Central memory CD4-positive, alpha-beta T cell (primary cell): ENCODE measurements around the gene MAP3K2.

ENCODE experiments used
- DNase-seq: peaks from one replicate; pipeline ENCODE4 v3.0.0; 2022

MAP3K2 gene

DNA sequence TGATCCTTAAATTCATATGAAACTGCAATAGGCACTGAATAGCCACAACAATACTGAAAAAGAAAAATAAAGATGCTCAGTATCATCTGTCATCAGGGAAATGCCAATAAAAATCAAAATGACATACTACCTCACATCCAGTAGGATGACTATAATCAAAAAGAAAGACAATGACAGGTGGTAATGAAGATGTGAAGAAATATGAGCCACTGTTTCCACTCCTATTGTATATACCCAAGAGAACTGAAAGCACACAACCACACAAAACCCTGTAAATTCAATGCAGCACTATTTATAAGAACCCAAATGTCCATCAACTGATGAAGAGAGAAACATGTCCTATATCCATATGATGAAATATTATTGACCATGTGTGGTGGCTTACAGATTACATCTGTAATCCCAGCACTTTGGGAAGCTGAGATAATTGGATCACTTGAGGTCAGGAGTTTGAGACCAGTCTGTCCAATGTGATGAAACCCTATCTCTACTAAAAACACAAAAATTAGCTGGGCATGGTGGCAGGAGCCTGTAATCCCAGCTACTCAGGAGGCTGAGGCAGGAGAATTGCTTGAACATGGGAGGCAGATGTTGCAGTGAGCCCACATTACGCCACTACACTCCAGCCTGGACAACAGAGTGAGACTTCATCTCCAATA is 39.9 kb downstream of the MAP3K2 start:
- no peak for DNase-seq

DNA sequence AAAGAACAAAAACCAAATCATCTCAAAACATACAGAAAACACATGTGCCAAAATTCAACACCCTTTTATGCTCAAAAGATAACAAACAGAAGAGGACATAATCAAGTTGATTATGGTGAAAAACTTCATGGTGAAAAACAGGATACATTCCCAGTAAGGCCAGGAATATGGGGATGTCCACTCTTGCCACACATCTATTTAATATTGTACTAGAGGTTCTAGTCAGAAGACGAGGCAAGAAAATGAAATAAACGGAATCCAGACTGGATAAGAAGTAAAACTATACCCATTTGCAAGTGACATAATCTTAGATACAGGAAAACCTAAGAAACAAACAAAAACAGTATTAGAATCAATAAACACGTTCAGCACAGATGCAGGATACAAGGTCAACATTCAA is 40.8 kb downstream of the MAP3K2 start:
- DNase-seq, result no peak

DNA sequence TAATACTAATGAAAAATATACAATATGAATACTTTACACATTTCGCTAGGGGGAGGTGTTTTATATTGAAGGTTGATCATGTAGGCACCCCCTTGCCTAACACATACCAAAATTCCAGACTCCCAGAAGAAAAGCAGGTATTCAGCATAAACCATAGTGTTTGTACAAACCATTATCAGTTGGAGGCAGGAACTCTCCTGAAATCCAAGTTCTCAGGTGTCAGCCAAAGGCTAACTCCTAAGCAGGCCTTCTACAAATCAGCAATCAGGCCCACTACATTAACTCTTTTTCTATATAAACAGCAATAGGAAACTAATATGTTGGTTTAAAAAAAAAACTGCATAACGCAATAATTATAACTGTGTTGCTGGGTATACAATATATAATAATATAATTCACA is 44.5 kb downstream of the MAP3K2 start:
- no peak for DNase-seq

DNA sequence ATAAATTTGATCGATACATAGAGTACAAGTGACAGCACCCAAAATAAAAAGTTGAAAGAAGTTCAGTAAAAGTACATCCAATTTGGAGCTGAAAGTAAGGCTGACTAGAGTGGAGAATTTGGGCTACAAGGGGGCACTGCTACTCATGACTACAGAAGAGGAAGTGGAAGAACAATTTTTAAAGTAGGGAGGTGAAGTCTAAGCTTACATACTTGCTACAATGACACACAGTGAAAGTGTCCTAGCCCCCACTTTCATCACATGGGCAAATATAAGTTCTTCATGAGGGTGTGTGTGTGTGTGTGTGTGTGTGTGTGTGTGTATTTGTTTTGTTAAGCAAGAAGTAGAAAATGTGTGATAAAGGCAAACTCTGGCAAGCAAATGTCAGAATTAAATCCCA is 45.7 kb downstream of the MAP3K2 start:
- DNase-seq, result no peak

DNA sequence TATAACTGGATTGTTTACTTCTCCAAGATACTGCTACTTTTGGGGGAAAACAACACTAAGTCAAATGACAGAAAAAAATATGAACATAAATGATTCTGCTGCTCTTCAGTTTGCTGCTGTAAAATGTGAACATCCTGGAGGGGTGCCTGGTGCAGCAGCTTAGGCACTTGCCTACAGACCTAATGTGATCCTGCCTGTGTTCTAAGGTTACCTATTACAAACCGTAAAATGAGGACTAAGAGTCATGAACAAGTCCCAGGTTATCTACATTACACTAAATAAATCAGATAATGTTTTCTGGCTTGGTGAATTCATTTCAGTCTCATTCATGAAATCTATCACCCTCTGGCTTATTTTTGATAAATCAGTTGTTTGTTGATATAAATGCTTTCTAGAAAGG is 55.4 kb downstream of the MAP3K2 start:
- DNase-seq, result no peak

DNA sequence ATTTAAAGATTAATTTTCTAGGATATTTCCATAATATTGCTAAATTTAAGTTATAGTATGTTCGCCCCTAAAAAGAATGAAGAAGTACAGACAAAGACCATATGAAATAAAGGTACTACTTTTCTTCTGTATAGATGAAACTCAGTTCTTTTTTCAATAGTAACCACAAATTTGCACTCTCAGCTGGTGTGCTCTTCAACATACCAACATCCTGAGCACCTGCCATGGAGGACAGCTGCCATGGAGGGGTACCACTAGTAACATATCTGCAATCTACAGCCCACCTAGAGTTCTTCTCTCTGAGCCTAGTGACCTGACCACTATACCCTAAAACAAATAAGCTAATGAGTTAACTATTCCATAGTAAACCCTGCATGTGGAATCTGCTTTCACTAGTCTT is 57.0 kb downstream of the MAP3K2 start:
- no peak for DNase-seq

DNA sequence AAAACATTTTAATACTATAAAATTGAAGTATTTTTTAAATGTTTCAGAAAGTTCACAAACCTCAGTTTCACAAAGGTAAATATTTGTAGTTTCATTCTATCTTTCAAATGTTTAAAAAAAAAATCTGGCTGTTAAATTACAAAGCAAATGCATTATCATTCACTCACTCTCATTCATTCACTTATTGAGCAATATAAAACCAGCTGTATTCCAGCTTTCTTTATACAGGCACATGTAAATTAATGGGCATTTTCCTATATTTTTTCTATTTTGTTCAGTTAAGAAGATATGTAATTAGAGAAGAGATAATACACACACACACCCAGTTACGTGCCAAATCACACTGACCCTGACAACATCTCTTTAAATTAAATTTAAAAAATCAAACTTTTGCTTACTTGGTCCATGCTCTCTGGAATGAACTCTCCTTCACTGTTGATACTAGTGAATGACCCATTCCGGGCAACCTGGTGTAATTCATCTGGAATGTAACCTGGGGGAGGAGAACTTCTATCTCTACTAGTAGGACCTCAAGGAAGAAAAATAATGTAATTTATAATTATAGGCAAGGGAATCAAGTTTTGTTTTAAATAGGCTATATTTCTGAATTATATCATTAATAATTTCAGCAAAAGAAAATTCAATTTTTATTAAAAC is 61.4 kb downstream of the MAP3K2 start:
- DNase-seq, result no peak

DNA sequence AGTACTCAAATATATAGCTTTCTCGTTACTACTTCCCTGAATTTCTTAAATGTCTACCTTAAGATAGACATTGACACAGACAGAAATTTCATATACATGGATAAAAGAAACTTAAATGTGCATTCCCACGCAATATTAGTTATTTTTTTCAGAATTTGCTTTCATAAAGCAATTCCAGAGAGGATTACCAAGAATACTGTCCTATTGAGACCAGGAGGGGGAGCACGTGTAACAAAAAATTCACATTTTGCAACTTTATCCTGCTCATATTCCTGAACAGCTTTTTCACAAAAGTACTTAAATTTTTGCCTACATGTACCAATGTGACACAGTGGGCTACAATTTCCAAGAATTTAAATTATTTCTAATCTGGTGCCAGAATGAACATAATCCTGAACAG is 63.1 kb downstream of the MAP3K2 start:
- DNase-seq, result no peak

DNA sequence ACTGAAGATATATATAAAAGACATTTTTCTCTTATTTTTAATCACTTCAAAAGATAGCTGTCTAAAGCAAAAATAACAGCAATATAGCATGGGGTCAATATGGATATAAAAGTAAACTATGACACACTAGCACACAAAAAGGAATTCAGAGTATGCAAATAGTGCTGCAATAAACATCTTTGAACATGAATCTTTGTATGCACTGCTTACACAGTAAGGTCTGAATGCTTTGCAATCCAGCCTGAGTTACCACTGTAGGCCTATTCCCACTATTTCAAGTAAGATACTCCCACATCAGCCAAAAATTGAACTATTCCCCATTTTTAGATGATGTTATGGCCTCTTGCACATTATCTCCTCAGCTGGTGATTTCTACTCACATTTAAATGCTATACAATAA is 66.5 kb downstream of the MAP3K2 start:
- no peak for DNase-seq

DNA sequence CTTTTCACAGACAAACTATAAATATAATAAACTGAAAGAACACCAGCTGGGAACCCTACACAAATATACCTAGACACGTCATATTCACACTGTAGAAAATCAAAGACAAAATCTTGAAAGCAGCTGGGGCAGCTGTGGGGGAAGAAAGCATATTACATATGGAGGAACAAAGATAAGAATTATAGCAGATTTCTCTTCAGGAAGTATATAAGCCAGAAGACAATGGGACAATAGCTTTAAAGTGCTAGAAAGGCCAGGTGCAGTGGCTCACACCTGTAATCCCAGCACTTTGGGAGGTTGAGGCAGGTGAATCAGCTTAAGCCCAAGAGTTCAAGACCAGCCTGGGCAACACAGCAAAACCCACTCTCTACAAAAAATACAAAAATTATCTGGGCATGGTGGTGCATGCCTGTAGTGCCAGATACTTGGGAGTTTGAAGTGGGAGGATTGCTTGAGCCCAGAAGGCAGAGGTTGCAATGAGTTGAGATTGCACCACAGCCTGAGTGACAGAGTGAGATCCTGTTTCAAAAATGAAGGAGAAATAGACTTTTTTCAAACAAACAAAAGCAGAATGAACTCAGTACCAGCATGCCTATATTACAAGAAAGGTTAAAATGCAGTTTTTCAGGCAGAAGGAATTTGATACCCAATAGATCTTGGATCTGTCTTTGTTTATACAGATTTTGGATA is 67.0 kb downstream of the MAP3K2 start:
- DNase-seq, result no peak

DNA sequence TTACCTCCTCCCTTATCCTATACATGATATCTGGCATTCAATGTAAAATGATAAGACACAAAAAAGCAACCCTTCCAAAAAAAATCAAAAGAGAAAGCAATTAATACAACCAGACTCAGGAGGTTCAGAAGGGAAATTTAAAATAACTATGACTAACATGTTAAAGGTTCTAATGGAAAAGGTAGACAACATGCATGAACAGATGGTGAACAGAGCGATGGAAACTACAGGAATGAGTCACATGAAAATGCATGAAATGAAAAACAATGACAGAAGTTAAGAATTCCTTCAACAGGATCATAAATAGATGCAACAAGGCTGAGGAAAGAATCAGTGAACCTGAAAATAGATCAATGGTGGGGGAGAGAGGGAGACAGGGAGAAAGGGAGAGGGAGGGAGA is 67.7 kb downstream of the MAP3K2 start:
- no peak for DNase-seq

DNA sequence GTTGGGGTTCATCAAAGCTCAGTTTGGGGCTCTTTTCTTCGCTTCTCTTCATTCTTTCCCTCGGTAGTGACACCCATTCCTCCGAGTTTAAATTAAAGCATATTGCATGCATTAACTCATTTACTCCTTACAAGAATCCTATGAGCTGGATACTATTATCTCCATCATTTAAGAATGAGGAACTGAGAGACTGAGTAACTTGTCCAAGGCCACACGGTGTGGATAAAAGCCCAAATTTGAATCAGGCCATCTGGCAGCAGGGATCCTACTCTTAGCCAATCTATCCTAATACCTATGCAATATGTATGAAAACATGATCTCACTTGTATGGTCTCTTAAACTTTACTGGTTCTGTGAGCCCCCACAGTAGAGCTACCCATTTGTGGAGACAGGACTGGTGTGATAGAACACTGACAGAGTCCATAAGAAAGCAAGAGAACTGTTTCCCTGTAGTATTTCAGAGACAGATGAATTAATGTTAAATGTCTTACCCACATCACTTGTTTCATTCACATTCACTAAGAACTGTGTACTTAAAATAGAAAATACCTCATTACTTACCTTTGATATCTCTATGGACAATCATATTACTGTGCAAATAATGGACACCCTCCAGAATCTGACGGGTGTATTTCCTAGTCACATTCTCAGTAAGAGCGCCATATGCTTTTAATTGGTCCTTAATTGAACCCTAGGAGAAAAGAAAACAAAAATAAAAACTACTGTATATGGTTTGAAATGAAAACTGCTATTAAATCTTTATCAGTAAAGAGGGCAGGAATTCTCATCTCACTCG is 73.4 kb downstream of the MAP3K2 start:
- no peak for DNase-seq

DNA sequence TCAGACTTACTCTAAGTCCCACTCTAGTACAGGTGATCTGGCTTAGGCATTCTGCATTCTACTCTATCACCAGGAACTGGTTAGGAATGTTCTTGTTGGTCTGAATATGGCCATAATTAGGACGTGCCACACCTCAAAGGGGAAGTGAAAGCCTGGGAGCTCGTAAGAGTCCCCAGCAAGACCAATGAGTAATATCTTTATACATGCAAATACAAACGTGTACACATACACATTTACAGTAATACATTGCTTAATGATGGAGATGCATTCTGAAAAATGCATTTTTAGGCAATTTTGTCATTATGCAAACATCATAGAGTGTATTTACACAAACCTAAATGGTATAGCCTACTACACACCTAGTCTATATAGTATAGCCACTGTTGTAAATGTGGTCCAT is 74.4 kb downstream of the MAP3K2 start:
- DNase-seq, result no peak

DNA sequence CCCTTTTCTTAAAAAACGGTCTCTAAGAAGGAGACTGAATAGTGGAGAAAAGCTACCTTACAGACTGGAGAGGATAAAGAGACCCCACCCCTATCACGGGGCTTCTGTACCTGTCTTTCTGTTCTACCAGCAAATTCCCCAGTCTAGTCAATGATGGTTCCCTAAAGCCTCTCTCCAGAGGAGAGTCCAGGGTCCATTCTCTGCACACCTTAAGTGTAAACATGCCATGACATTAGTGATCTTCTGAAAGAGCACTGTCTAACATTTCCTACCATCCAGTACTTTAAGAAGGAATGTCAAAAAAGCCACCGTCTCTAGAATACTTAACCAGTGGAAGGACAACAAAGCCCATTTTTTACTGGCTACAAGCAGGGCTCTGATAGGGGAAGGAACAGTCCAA is 76.8 kb downstream of the MAP3K2 start:
- no peak for DNase-seq

DNA sequence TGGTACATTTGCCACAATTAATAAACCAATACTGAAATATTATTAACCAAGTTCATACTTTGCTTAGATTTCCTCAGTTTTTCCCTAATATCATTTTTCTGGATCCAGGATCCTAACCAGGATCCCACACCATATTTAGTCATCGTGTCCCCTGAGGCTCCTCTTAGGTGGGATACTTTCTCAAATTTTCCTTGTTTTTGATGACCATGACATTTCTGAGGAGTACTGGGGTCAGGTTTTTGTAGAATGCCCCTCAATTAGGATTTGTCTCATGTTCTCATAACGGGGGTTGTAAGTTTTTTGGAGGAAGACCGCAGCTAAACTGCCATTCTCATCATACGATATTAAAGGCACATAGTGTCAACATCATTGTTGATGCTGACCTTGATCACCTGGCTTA is 78.3 kb downstream of the MAP3K2 start:
- no peak for DNase-seq

DNA sequence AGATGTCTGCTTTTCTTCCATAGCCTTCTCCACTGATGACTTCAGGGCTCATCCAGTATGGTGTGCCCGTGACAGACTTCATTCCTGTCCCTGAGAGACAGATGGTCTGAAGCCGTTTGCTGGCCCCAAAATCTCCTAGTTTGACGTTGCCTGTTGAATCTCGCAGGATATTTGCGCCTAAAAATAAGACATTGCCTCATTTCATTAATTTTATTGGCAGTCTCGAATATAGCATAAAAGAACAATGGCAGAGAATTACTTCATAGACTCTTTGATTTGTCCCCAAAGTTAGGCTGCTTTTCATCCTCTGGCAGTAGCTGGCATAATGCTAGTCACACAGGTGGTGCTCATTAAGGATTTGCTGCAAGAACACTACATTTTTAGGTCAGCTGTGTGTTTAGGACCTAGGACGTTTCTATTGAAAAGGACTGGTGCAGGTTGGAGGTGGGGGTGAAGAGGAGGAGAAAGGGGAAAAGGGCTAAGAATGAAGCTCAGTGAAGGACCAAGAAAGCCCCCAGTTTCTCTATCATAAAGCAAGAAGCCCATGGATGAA is 79.1 kb downstream of the MAP3K2 start:
- DNase-seq, result no peak

DNA sequence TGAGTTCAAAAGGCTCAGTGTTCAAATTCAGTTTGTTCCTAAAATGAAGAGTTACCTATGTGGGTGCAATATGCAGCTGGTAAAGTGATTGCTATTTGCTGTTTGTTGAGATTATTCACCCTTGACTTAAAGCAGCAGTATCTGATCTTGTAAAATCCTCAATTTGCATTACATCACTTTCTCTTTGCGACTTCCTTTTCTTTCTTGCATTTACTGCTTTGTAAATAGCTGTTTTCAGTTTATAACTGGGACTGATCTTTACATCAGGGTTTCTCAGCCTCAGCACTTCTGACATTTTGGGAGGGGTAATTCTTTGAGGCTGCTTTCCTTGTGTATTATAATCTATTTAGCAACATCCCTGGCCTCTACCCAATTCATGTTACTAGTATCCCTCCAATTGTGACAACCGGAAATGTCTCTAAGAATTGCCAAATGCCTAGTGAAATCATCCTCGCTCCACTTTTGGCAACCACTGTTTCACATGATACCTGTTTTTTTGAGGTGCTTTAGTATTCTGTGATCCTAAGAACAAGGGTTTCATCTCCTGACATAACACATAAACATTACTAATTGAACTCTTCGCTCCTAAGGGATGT is 81.7 kb downstream of the MAP3K2 start:
- no peak for DNase-seq

DNA sequence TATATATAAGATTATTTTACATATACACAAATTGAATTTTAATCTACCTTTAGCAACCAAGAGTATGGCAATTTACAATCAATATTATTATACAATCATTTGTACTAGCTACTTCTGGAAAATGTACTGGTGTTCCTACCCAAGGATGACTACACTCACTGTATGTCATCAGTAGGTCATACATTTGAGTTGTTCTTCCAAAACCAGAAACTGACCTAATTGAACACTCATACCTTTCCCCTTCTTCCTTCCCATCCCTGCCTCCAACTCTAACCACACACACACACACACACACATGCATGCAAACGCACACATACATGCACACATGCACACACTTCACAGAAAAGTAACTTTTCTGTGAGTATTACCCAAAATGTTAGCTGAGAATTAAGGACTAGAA is 85.6 kb downstream of the MAP3K2 start:
- no peak for DNase-seq

DNA sequence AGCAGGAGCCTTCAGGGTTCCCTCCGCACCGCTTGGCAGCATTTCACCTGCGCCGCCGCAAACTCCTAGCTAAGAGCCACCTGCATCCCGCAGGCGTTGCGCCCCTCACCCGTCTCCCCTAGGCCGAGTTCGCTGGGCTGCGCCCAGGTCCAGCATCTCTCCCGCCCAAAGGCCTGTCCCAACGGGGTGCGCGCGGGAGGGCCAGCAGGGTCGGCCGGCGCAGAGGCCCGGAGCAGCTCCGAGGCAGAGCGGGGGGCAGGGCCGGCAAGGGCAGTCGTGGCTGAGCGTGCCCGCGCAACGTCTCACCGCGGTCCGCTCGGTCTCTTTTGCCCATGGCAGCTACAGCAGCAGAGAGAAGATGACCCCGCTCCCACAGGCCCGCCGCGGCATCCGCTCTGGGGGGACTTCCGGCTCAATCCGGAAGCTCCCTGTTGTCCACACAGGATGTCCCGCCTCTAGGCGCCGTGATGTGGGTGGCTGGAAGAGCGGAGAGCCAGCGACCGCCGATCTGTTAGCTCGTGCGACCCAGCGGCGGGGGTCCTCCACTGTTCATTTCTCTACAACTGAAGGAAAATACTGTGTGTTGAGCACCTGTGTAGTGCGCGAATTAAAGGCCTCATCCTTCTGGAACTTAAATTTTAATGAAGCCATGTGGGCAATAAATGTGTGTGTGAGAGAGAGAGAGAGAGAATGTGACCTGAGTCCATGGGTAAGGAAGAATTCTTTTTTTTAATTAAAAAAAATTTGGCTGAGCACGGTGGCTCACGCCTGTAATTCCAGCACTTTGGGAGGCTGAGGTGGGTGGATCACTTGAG is 93.8 kb downstream of the MAP3K2 start, which contains the start of gene ERCC3:
ERCC3 (minus strand) TSS at position 397 of the 815 bp plus-strand sequence; CDS start at position 334, 63 bp downstream.
- DNase-seq, result peak; percentile 69

DNA sequence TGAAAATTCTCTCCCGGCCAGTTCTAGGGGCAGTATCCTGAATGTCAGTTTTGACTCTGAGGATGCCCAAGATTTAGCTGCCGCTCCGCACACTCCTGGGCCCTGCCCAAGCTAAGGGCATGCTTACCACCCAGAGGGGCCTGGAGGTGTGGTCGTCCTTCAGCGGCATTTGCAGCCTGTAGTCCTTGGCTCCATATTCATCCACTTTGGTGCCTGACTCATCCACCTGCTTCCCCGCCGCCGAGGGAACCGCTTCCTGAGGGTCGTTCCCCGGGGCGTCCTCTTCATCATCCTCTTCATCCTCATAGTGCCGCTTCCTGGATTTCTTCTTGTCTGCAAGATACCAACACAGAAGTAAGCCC is 94.4 kb downstream of the MAP3K2 start:
- DNase-seq, result peak; percentile 3

DNA sequence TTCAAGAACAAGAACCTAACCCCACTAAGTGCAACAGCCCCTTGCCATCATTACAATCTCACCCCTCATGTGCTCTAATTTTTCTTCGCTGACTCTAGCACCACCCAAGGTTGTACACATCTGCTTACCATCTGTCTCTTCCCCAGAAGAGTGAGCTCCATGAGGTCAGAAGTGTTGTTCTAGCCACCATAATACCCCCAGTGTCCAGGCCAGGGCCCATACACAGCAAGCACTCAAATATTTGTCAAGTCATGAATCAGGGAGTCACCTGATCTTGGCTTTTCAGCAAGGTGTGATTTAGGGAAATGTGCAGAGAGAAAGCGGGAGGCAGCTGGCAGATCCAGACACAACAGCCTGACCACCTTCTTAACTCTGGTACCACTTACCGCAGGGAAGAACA is 99.5 kb downstream of the MAP3K2 start:
- no peak for DNase-seq

DNA sequence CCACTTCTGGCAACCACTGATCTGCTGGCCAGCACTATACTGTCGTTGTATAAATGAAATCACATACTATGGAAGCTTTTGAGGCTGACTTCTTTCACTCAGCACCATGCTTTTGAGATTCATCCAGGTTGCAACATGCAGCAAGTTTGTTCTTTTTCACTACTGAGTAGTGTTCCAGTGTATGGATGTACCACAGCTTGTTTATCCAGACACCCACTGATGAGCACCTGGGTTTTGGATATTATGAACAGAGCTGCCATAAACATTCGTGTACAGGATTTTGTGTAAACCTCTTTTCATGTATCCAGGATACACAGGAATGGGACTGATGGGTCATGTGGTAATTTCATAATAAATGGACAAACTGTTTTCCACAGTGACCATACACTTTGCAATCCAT is 104.5 kb downstream of the MAP3K2 start:
- no peak for DNase-seq
